Neuronal stem cell (in vitro differentiated cells): Measurements from ENCODE around the gene ZBTB26.

Source experiments
- DNase-seq: peaks from one replicate; pipeline ENCODE4 v3.0.0-alpha.2; 2013; ENCODE audit warnings: low spot score
- H2AFZ ChIP-seq: one replicate; pipeline ENCODE4 v1.6.1; 2013; ENCODE audit warnings: mild to moderate bottlenecking, low read length, inconsistent platforms
- H2AK5ac ChIP-seq: 2 replicates; pipeline ENCODE4 v1.6.1; 2013; ENCODE audit warnings: low read depth, mild to moderate bottlenecking, inconsistent platforms, low read length, moderate library complexity, mixed read lengths
- H2BK120ac ChIP-seq: 2 replicates; pipeline ENCODE4 v1.6.1; 2013; ENCODE audit warnings: low read depth, mild to moderate bottlenecking, inconsistent platforms, low read length, moderate library complexity, mixed read lengths
- H2BK12ac ChIP-seq: one replicate; pipeline ENCODE4 v1.6.1; 2013; ENCODE audit warnings: low read length, inconsistent platforms
- H2BK15ac ChIP-seq: 2 replicates; pipeline ENCODE4 v1.6.1; 2013; ENCODE audit warnings: mild to moderate bottlenecking, low read length, inconsistent platforms, mixed read lengths
- H2BK5ac ChIP-seq: one replicate; pipeline ENCODE4 v1.6.1; 2013; ENCODE audit warnings: inconsistent platforms, mild to moderate bottlenecking, low read length, moderate library complexity
- H3K14ac ChIP-seq: one replicate; pipeline ENCODE4 v1.6.1; 2013; ENCODE audit warnings: low read length, inconsistent platforms
- H3K18ac ChIP-seq: 2 replicates; pipeline ENCODE4 v1.6.1; 2013; ENCODE audit warnings: low read length, inconsistent platforms
- H3K23ac ChIP-seq: 2 replicates; pipeline ENCODE4 v1.6.1; 2013; ENCODE audit warnings: low read depth, mild to moderate bottlenecking, mixed read lengths, low read length, inconsistent platforms; ENCODE audit not compliant: poor library complexity
- H3K27ac ChIP-seq: replicated peaks from 3 replicates; pipeline ENCODE4 v1.5.1; 2013; ENCODE audit warnings: low read length, inconsistent platforms
- H3K27me3 ChIP-seq, 3 experiments: 2 replicates each; pipeline ENCODE4 v1.6.1; 2013; ENCODE audit warnings: low read length in 3 of 3, mild to moderate bottlenecking in 2 of 3, inconsistent platforms in 1 of 3, low read depth in 1 of 3, mixed read lengths in 1 of 3, moderate library complexity in 1 of 3; ENCODE audit not compliant: control insufficient read depth in 3 of 3, insufficient read depth in 3 of 3
- H3K36me3 ChIP-seq, 2 donors: replicated peaks in 1 of 2; 2 replicates each; pipeline ENCODE4 v1.6.1; 2013; ENCODE audit warnings: low read length in 2 of 2; ENCODE audit not compliant: control insufficient read depth in 2 of 2, insufficient read depth in 2 of 2
- H3K4ac ChIP-seq: 2 replicates; pipeline ENCODE4 v1.6.1; 2013; ENCODE audit warnings: inconsistent platforms, mild to moderate bottlenecking, low read length, moderate library complexity
- H3K4me1 ChIP-seq, 2 donors: 1 replicate in 1 of 2; 2 replicates in 1 of 2; pipeline ENCODE4 v1.6.1; 2013; ENCODE audit warnings: low read length in 2 of 2, low read depth in 1 of 2; ENCODE audit not compliant: control insufficient read depth in 2 of 2, insufficient read depth in 1 of 2
- H3K4me2 ChIP-seq: one replicate; pipeline ENCODE4 v1.6.1; 2013; ENCODE audit warnings: mild to moderate bottlenecking, low read length, inconsistent platforms; ENCODE audit not compliant: insufficient read depth, poor library complexity, severe bottlenecking
- H3K4me3 ChIP-seq, 2 donors: 2 replicates each; pipeline ENCODE4 v1.5.1; 2013; ENCODE audit warnings: low read length in 2 of 2, mild to moderate bottlenecking in 2 of 2, inconsistent platforms in 1 of 2, moderate library complexity in 1 of 2
- H3K79me1 ChIP-seq: one replicate; pipeline ENCODE4 v1.6.1; 2013; ENCODE audit warnings: low read depth, mild to moderate bottlenecking, inconsistent platforms, low read length, moderate library complexity
- H3K9ac ChIP-seq: one replicate; pipeline ENCODE4 v1.6.1; 2013; ENCODE audit warnings: mild to moderate bottlenecking, low read depth, low read length, inconsistent platforms; ENCODE audit not compliant: poor library complexity
- H3K9me3 ChIP-seq, 2 donors: replicated peaks in 1 of 2; 2 replicates each; pipeline versions ENCODE3 to v1.6.1; 2013; ENCODE audit warnings: low read length in 2 of 2, mild to moderate bottlenecking in 2 of 2, inconsistent platforms in 1 of 2, low read depth in 1 of 2, mixed read lengths in 1 of 2, moderate library complexity in 1 of 2; ENCODE audit not compliant: control insufficient read depth in 2 of 2, insufficient read depth in 1 of 2
- H4K8ac ChIP-seq: one replicate; pipeline ENCODE4 v1.6.1; 2013; ENCODE audit warnings: low read depth, mild to moderate bottlenecking, inconsistent platforms, low read length, moderate library complexity
- H4K91ac ChIP-seq: one replicate; pipeline ENCODE4 v1.6.1; 2013; ENCODE audit warnings: low read length, low read depth, mild to moderate bottlenecking, inconsistent platforms; ENCODE audit not compliant: poor library complexity
- WGBS, 2 donors: extraction: QIAGEN DNeasy Blood & Tissue Kit; methylation state at CpG; one replicate each; pipeline ENCODE4 v1.1.7; 2013; ENCODE audit warnings: missing lambda C conversion rate in 2 of 2, mixed read lengths in 1 of 2; ENCODE audit not compliant: insufficient read length in 2 of 2, insufficient replicate concordance in 1 of 2; ENCODE audit errors: extremely low coverage in 2 of 2; 5-methylcytosine and 5-hydroxymethylcytosine counted together

Gene ZBTB26

DNA sequence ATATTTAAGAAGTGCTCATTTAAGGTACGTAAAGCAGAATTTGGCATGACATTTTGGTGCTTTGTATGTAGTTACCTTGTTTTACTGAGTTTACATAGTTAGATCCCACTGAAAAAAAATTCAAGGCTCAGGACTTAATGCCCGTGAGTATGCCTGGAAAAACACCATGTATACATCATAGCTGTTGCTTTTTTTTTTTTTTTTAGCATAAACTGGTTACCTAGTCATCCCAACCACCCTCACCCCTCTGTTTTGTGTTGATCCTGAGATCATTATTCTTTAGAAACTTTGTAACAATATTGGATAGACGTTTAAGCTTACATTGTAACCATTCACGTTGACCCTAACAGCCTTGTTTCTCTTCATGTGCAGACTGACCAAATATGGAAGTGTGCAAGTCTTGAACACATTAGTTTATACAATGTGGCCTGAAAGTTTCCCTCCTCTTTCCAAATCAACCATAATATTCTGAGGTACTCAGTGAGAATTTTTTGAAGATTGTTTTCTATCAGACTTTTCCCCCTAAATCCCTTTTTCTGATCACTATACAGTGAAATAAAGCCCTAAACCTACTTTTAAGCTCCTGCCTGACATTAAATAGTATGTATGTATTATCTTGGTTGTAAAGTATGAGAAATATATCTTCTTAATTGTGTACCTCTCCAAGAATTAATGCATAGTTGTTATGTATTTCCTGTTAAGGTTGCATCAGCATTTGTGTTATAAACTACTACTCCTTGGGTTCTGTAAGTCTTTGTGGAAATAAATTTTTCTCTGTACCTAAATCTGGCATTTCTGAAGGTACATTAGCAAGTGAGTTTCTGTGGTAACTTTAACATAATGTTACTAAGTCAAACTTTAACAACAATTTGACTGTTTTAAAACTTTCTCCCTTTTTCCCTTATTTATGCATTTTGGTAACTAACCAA is 13.9 kb upstream of the ZBTB26 start:
- Histone ChIP-seq H3K27me3 (no peaks in the 10 kb centered on the region), H3K27ac (no peak overlapping the region), H3K36me3 (peaks cover 0 to 17% of the 10 kb centered on the region in 2 donors), H4K8ac (no peak overlapping the region), H3K4me2 (no peak overlapping the region), H2BK120ac (no peak overlapping the region), H2AK5ac (no peak overlapping the region), H3K4ac (no peak overlapping the region), H3K18ac (no peak overlapping the region), H2BK5ac (no peak overlapping the region), H3K9me3 (no peaks in the 10 kb centered on the region), H3K79me1 (peaks cover 4% of the 10 kb centered on the region), H2AFZ (no peak overlapping the region), H3K14ac (no peak overlapping the region), H2BK12ac (no peak overlapping the region), H2BK15ac (no peak overlapping the region), H3K9ac (no peak overlapping the region), H4K91ac (no peak overlapping the region), H3K4me1 (peaks cover 4 to 11% of the 10 kb centered on the region in 2 donors), H3K4me3 (no peak overlapping the region), H3K23ac (no peak overlapping the region)
- DNase-seq, result no peak
- no CpG with 5 or more reads among the region's 4 CpGs for WGBS, 2 donors

DNA sequence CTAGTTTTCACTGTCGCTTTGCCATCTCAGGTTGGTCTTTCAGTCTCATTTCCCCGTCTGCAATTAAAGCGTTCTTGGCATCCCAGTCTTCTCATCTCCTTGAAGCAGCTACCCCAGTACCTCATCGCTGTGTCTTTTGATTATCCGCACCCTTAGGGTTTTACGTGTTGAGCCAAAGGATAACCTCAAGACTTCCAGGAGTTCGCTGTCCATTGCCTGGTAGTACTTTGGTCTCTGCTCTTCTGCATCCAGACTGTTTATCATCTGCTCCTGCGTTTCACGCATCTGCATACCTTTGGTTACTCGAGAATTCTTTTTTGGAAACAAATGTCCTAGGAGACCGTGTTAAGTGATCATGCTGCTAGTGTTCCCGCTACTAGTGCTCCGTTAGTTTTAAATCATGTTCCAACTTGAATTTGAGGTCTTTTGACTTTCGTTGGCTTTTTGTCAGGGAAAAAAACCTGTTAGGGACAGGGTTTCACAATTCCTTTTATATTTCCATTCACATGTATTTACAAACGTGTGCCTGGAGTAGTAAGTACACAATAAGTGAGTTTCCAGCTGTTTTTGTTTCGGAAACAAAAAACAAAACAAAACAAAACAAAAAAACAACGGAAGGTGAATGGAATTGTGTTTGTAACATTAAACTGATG is 10.4 kb upstream of the ZBTB26 start:
- Histone ChIP-seq H4K8ac (no peak overlapping the region), H3K36me3 (peaks cover 0 to 41% of the 10 kb centered on the region in 2 donors), H3K14ac (no peak overlapping the region), H3K27ac (peak overlapping the region; percentile 85), H3K23ac (no peak overlapping the region), H3K4me2 (peak overlapping the region; percentile 76), H2BK5ac (peak overlapping the region; percentile 87), H3K9me3 (no peaks in the 10 kb centered on the region), H3K4ac (no peak overlapping the region), H2BK12ac (no peak overlapping the region), H3K4me3 (peak overlapping the region; percentile 55 to 93), H3K79me1 (peaks cover 4% of the 10 kb centered on the region), H3K27me3 (no peaks in the 10 kb centered on the region), H4K91ac (no peak overlapping the region), H2BK120ac (peak overlapping the region; percentile 9), H2BK15ac (no peak overlapping the region), H2AK5ac (peak overlapping the region; percentile 14), H3K9ac (peak overlapping the region; percentile 84), H3K4me1 (peaks cover 2 to 3% of the 10 kb centered on the region in 2 donors), H2AFZ (peak overlapping the region; percentile 89), H3K18ac (peak overlapping the region; percentile 87)
- WGBS, 2 donors, result no CpG with 5 or more reads among the region's 17 CpGs
- no peak for DNase-seq

DNA sequence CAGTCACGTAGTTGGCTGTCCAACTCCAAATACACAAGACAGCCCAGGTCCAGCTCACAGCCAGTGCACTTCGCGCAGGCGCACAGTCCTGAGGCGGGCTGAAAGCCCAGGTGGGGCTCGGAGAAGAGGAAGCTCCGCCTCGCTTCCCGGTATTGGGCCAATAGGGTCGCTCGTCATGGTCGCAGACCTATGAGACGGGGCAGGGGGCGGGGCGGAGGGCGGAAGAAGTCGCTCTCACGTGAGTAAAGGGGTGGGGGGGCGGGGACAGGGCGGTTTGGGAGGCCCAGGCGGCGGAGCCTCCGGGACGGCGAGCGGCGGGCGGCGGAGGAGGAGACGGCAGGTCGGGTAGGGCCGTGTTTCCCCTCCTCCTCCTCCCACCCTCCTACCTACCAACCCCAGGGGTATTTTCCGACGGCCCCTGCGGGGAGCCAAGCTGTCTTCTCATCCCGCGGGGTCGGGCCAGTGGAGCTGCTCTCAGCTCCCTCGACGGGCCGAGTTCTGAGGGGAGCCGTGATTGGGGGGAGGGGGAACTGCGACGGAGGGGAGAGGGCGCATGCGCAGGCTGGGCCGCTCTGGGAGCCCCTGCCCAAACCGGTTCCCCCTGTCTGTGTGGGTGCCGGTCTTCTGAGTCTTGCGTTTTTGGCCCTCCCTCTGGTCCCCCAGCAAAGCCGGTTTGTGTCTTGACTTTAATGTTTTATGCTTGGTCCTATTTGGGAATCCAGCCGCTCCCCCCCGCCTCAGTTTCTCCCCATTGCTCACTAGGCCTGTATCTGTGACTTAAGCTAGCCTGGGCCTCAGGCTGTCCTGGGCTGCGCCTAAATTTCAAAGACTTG is 9.7 kb upstream of the ZBTB26 start, which contains the start of gene RABGAP1:
Gene RABGAP1 (plus strand): TSS at position 272 of the 833 bp plus-strand sequence. CDS start 16,040 bp downstream, outside the sequence.
- Histone ChIP-seq H3K23ac (peak within 1 kb of the TSS; percentile 95), H3K9ac (peak within 1 kb of the TSS; percentile 84), H2BK12ac (no peak within 1 kb of the TSS), H3K4me1 (peaks cover 2 to 3% of the 10 kb centered on the region in 2 donors), H2AFZ (peak within 1 kb of the TSS; percentile 89), H3K27ac (peak within 1 kb of the TSS; percentile 85), H4K8ac (no peak within 1 kb of the TSS), H2AK5ac (peak within 1 kb of the TSS; percentile 14), H3K4ac (no peak within 1 kb of the TSS), H3K9me3 (no peaks in the 10 kb centered on the region), H3K18ac (peak within 1 kb of the TSS; percentile 95), H3K14ac (no peak within 1 kb of the TSS), H2BK5ac (peak within 1 kb of the TSS; percentile 87), H3K27me3 (no peaks in the 10 kb centered on the region), H3K4me2 (peak within 1 kb of the TSS; percentile 76), H2BK120ac (peak within 1 kb of the TSS; percentile 9), H2BK15ac (no peak within 1 kb of the TSS), H3K79me1 (peaks cover 4% of the 10 kb centered on the region), H3K36me3 (peaks cover 3 to 48% of the 10 kb centered on the region in 2 donors), H4K91ac (no peak within 1 kb of the TSS), H3K4me3 (peak within 1 kb of the TSS; percentile 55 to 93)
- peak; percentile 97 for DNase-seq
- no CpG with 5 or more reads among the region's 54 CpGs for WGBS, 2 donors
